ENCODE measurements around the gene HGS. TPM values are rescaled to one million over a fixed set of nuclear protein-coding genes. Genes with fewer than 3 reads are reported as not detected.

The HGS gene
- total and polyA plus RNA-seq, 2 of the 13 experiments (the other 11 are each of a cell fraction or from before 2014, with no cell fraction given): 73.3 to 78.1 TPM

- TF ChIP-seq, protein P1, sequence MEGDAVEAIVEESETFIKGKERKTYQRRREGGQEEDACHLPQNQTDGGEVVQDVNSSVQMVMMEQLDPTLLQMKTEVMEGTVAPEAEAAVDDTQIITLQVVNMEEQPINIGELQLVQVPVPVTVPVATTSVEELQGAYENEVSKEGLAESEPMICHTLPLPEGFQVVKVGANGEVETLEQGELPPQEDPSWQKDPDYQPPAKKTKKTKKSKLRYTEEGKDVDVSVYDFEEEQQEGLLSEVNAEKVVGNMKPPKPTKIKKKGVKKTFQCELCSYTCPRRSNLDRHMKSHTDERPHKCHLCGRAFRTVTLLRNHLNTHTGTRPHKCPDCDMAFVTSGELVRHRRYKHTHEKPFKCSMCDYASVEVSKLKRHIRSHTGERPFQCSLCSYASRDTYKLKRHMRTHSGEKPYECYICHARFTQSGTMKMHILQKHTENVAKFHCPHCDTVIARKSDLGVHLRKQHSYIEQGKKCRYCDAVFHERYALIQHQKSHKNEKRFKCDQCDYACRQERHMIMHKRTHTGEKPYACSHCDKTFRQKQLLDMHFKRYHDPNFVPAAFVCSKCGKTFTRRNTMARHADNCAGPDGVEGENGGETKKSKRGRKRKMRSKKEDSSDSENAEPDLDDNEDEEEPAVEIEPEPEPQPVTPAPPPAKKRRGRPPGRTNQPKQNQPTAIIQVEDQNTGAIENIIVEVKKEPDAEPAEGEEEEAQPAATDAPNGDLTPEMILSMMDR (CRISPR knock-in tag; IDR thresholded peaks at IDR 0.05): peak; percentile 53
- TF ChIP-seq FLYWCH1 (CRISPR knock-in tag; IDR thresholded peaks at IDR 0.05) (no peak), KIAA2018 (CRISPR knock-in tag; IDR thresholded peaks at IDR 0.05; ENCODE audit: borderline replicate concordance) (no peak), ZNF205 (CRISPR knock-in tag; IDR thresholded peaks at IDR 0.05) (peak; percentile 64; the same call in 1 of the 2 replicates), CHD4 (IDR thresholded peaks at IDR 0.05; ENCODE audit: borderline replicate concordance, low read length) (no peak), MED1 (CRISPR knock-in tag; IDR thresholded peaks at IDR 0.05) (peak; percentile 62), ERF (CRISPR knock-in tag; IDR thresholded peaks at IDR 0.05) (peak; percentile 73), ZNF512 (CRISPR knock-in tag; IDR thresholded peaks at IDR 0.05) (no peak), ELF4 (CRISPR knock-in tag; IDR thresholded peaks at IDR 0.05; ENCODE audit: borderline replicate concordance) (no peak)
- TF ChIP-seq, protein P2, sequence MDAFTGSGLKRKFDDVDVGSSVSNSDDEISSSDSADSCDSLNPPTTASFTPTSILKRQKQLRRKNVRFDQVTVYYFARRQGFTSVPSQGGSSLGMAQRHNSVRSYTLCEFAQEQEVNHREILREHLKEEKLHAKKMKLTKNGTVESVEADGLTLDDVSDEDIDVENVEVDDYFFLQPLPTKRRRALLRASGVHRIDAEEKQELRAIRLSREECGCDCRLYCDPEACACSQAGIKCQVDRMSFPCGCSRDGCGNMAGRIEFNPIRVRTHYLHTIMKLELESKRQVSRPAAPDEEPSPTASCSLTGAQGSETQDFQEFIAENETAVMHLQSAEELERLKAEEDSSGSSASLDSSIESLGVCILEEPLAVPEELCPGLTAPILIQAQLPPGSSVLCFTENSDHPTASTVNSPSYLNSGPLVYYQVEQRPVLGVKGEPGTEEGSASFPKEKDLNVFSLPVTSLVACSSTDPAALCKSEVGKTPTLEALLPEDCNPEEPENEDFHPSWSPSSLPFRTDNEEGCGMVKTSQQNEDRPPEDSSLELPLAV (CRISPR knock-in tag; conservative IDR thresholded peaks at IDR 0.05; ENCODE audit: low read depth): 0 out of 2 replicates have a peak, but pooled peaks have one; percentile 43
- TF ChIP-seq, protein P3, sequence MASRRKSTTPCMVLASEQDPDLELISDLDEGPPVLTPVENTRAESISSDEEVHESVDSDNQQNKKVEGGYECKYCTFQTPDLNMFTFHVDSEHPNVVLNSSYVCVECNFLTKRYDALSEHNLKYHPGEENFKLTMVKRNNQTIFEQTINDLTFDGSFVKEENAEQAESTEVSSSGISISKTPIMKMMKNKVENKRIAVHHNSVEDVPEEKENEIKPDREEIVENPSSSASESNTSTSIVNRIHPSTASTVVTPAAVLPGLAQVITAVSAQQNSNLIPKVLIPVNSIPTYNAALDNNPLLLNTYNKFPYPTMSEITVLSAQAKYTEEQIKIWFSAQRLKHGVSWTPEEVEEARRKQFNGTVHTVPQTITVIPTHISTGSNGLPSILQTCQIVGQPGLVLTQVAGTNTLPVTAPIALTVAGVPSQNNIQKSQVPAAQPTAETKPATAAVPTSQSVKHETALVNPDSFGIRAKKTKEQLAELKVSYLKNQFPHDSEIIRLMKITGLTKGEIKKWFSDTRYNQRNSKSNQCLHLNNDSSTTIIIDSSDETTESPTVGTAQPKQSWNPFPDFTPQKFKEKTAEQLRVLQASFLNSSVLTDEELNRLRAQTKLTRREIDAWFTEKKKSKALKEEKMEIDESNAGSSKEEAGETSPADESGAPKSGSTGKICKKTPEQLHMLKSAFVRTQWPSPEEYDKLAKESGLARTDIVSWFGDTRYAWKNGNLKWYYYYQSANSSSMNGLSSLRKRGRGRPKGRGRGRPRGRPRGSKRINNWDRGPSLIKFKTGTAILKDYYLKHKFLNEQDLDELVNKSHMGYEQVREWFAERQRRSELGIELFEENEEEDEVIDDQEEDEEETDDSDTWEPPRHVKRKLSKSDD (CRISPR knock-in tag; IDR thresholded peaks at IDR 0.05; ENCODE audit: low read depth): peak; percentile 68
Measured at GRCh38 chr17:81713556-81714411, 30.0 kb downstream of the HGS start (continued).
